ENCODE results near the gene DPYSL5. TPM values are rescaled to one million over a fixed set of nuclear protein-coding genes. Genes with fewer than 3 reads are reported as not detected.

DPYSL5 gene
- total RNA-seq, 1 donor from 2014 or later = 0.63 TPM

DNA sequence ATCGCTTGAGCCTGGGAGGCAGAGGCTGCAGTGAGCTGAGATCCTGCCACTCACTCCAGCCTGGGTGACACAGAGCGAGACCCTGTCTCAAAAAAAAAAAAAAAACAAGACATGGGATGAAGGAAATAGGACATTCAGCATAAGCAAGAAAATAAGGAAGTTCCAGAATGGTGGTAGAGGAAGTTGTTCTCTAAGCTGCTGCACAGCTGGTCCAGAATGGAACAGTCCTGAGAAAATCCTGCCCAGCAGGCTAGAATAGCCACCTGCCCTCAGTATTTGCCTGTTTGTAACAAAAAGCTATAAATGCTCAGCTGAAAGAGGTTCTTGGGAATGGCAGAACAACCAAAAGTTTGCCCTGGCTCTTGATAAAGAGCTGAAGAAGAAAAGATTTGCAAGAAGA, 111.4 kb downstream of the DPYSL5 start:
- TF ChIP-seq, protein P1, sequence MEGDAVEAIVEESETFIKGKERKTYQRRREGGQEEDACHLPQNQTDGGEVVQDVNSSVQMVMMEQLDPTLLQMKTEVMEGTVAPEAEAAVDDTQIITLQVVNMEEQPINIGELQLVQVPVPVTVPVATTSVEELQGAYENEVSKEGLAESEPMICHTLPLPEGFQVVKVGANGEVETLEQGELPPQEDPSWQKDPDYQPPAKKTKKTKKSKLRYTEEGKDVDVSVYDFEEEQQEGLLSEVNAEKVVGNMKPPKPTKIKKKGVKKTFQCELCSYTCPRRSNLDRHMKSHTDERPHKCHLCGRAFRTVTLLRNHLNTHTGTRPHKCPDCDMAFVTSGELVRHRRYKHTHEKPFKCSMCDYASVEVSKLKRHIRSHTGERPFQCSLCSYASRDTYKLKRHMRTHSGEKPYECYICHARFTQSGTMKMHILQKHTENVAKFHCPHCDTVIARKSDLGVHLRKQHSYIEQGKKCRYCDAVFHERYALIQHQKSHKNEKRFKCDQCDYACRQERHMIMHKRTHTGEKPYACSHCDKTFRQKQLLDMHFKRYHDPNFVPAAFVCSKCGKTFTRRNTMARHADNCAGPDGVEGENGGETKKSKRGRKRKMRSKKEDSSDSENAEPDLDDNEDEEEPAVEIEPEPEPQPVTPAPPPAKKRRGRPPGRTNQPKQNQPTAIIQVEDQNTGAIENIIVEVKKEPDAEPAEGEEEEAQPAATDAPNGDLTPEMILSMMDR (conservative IDR thresholded peaks at IDR 0.05; ENCODE audit: low read depth, low read length) = no peak
- H3K4me3 ChIP-seq (ENCODE audit: low read depth, low read length) = no peak overlapping the region
- DNase-seq (ENCODE audit: low read depth) = no peak

DNA sequence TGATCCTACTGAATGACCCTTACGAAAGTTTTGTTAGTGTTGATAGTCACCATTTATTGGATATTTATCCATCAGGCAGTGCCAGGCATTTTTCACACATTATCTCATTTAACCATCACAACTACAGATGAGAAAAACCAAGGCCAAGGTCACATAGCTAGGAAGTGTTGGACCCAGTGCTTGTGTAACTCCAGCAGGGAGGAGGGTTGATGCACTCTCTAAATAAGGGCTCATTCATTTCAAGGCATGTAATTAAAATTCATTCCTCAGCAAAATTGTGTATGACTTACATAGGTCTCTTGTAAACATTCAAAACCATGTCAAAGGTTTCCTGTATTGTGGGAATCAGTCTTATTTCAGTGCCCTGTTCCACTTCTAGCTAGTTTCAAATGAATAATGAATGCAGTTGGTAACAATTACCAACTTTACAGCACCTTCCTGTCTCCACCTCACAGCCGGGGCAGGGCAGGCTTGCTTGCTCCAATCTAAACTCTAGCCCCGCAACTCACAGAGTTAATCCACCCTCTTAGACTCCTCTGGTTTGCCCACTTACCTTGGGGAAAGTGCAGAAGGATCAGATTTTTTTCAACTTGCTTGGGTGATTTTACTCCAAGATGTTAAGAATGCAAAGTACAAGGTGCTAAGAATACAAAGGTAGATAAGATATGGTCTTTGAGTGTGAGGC, 116.7 kb downstream of the DPYSL5 start:
- TF ChIP-seq, protein P1 (conservative IDR thresholded peaks at IDR 0.05; ENCODE audit: low read depth, low read length) = no peak
- DNase-seq (ENCODE audit: low read depth) = no peak
- H3K4me3 ChIP-seq (ENCODE audit: low read depth, low read length) = no peak overlapping the region

DNA sequence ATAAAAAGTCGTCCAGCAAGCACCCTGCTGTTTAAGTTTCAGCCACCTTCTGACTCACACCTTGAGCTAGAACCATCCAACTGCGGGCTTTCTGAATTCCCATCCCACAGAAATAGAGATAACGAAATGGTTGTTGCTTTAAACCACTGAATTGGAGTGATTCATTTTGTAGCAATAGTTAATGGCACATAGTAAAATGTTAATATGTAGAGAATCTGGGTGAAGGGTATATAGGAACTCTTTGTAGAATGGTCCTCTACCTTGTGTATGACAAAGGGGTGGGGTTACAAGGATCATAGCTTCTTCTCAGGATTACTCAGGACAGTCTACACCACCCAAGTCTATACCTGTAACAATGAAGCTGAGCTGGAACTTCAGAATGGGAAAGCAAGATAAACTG, 120.1 kb downstream of the DPYSL5 start:
- TF ChIP-seq, protein P1 (conservative IDR thresholded peaks at IDR 0.05; ENCODE audit: low read depth, low read length) = no peak
- no peak for DNase-seq (ENCODE audit: low read depth)
- H3K4me3 ChIP-seq (ENCODE audit: low read depth, low read length) = no peak overlapping the region

DNA sequence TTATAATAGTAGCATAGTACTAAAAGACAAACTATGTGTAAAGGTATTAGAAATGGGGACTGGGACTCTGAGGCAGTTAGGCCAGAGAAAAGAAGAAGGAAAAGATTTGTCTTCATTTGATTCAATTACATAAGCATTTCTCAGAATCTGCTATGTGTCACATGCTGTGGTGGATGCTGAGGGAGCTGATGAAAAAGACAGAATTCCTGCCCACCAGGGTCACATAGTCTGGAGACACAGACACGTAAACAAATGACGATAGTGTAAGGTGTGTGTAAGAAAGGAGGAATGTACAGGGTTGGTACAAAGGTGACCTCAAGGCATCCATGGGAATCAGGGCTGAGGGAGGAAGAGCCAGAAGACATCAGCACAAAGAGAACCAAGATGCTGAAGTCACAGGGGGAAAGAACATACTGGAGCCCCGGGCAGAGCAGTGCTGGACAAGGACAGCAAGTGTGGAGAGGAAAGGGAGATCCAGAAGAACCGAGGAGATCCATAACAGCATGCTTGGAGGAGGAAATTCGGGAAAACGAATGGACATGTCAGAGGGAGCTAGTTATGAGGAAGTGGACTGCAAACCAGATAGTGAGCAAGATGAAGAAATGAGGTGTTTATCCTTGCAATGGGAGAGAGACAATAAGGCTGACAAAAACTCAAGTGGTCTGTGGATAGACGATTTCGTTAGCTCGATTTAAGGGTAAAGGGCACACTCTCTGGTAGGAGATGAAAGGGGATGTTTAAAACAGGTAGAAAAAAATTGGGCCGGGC, 121.3 kb downstream of the DPYSL5 start:
- DNase-seq (ENCODE audit: low read depth) = no peak
- H3K4me3 ChIP-seq (ENCODE audit: low read depth, low read length) = no peak overlapping the region
- TF ChIP-seq, protein P1 (conservative IDR thresholded peaks at IDR 0.05; ENCODE audit: low read depth, low read length) = no peak

DNA sequence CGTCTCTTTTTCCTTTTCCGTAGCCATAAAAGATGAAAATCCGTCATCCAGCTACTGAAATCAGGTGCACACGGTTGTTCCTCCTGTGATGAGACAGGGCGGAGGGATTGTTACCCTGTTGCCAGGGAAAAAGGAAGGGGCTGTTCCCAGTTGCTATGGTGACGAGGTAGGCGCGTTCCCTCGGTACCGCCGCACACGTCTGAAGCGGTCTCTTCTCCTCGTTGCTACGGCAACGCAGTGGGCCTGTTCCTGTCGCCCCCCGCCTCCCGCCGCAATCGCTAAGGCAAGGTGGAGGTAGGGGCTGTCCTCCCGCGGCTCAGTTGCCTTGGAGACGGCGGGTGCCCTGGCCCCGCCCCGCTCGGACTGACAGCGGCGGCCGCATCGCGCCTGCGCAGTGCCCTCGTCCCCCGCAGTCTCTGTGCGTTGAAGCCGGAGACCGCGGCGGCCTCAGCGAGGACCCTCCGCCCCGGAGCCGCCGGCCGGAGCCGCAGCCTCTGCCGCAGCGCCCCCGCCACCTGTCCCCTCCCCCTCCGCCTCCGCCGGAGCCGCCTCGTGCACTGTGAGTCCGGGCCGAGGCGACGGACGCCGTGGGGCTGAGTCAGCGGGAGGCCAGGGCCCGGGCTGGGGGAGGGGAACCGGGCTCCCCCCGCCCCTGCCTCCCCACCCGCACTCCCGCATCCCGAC, 122.5 kb downstream of the DPYSL5 start, which contains the start of gene MAPRE3:
MAPRE3 (plus strand) TSS at position 394 of the 684 bp plus-strand sequence. CDS start 51,582 bp downstream, outside the sequence.
- TF ChIP-seq, protein P1 (conservative IDR thresholded peaks at IDR 0.05; ENCODE audit: low read depth, low read length) = no peak
- peak within 1 kb of the TSS; percentile 61 for H3K4me3 ChIP-seq (ENCODE audit: low read depth, low read length)
- no peak for DNase-seq (ENCODE audit: low read depth)

DNA sequence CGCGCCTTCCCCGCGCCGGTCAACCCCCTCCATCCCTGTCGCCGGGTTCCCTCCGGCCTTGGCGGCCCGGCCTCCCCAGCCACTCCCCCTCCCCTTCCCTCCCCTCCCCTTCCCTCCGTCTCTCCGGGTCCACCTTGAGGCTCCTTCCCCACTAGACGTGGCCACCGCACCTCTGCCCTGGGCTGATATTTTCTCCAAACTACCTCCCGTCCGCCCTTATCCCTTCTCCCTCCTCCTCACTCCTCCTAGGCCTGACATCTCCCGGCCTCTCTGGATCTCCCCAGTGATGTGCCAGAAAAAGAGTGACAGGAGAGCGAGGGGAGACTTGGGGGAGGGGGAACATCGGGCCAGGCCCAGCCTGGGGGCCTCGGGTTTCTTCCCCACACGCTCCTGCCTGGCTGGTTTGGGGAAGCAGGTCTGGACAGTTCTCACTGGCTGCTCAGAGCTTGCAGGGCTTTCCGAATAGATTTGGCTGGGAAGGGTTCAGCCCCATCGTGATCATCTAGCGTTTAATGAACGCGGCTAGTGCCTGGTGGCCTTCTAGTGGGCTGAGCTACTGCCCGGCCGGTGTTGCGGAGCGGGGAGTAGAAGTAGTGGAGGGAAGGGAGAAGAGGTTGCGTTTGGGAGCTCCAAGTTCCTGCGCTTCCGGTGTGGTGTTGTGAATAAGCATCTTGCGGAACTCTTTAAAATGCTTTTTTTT, 123.1 kb downstream of the DPYSL5 start:
- no peak for DNase-seq (ENCODE audit: low read depth)
- TF ChIP-seq, protein P1 (conservative IDR thresholded peaks at IDR 0.05; ENCODE audit: low read depth, low read length) = no peak
- H3K4me3 ChIP-seq (ENCODE audit: low read depth, low read length) = peak overlapping the region; percentile 61
